Measurements from ENCODE around the gene GCC1.

DNA sequence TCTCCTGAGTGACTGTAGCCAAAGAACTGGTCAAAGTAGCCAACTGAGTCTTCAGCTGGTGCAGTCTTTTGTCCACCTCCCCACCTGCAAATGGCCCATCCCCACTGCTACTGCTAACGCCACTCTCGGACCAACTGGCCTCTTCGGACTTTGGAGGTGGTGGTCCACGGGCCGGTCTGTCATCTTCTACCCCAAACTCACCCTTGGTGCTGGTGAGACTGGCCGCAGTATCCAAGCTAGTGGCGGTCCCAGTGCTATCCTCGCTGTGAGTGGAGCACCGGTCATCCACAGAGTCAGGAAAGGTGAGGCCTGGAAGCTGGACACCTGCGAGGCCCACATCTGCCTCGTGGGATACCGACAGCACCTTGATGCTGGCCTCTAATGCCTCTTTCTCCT lies 750 bp downstream of the GCC1 start:
- TF ChIP-seq, protein P1, sequence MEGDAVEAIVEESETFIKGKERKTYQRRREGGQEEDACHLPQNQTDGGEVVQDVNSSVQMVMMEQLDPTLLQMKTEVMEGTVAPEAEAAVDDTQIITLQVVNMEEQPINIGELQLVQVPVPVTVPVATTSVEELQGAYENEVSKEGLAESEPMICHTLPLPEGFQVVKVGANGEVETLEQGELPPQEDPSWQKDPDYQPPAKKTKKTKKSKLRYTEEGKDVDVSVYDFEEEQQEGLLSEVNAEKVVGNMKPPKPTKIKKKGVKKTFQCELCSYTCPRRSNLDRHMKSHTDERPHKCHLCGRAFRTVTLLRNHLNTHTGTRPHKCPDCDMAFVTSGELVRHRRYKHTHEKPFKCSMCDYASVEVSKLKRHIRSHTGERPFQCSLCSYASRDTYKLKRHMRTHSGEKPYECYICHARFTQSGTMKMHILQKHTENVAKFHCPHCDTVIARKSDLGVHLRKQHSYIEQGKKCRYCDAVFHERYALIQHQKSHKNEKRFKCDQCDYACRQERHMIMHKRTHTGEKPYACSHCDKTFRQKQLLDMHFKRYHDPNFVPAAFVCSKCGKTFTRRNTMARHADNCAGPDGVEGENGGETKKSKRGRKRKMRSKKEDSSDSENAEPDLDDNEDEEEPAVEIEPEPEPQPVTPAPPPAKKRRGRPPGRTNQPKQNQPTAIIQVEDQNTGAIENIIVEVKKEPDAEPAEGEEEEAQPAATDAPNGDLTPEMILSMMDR (IDR thresholded peaks at IDR 0.05) = no peak
- no peak for TF ChIP-seq POLR2A (IDR thresholded peaks at IDR 0.05)

Measured in esophagus squamous epithelium (tissue), 4 donors.